GM12878 (cell line): Measurements from ENCODE around the gene COX19. TPM values are rescaled to one million over a fixed set of nuclear protein-coding genes. Genes with fewer than 3 reads are reported as not detected.

Experiments
- ATF2 ChIP-seq: IDR thresholded peaks from 2 replicates; pipeline ENCODE4 v1.6.1; 2012; ENCODE audit warnings: low read length, inconsistent platforms
- BCL11A ChIP-seq: IDR thresholded peaks from 2 replicates; pipeline ENCODE4 v1.6.1; 2011; ENCODE audit warnings: low read depth, low read length
- BCL3 ChIP-seq: IDR thresholded peaks from 2 replicates; pipeline ENCODE4 v1.6.1; 2011; ENCODE audit warnings: borderline replicate concordance, low read depth, mild to moderate bottlenecking, moderate library complexity, low read length; ENCODE audit not compliant: insufficient read depth, poor library complexity, severe bottlenecking
- BMI1 ChIP-seq: fragments of 450-650 bp; IDR thresholded peaks from 2 replicates; pipeline ENCODE4 v1.6.1; 2016; ENCODE audit warnings: mild to moderate bottlenecking, moderate library complexity, borderline replicate concordance
- CBX5 ChIP-seq: sonication (generic); IDR thresholded peaks from 2 replicates; pipeline ENCODE4 v1.6.1; 2016; ENCODE audit warnings: low read depth, moderate library complexity, mild to moderate bottlenecking, inconsistent platforms
- KLF5 ChIP-seq: fragments of 450-650 bp; IDR thresholded peaks from 2 replicates; pipeline ENCODE4 v1.6.1; 2014; ENCODE audit warnings: mild to moderate bottlenecking; ENCODE audit not compliant: partially characterized antibody
- MAX ChIP-seq: IDR thresholded peaks from 2 replicates; pipeline ENCODE4 v1.6.1; 2012; ENCODE audit warnings: low read depth, low read length, improper control_type of control experiment
- NR2C1 ChIP-seq: fragments of 450-650 bp; IDR thresholded peaks from 2 replicates; pipeline ENCODE4 v1.6.1; 2017; ENCODE audit warnings: antibody characterized with exemption, mild to moderate bottlenecking, moderate library complexity
- POLR2A ChIP-seq: IDR thresholded peaks from 2 replicates; pipeline ENCODE4 v1.6.1; 2011; ENCODE audit warnings: low read depth, mild to moderate bottlenecking, low read length
- POLR2AphosphoS5 ChIP-seq: IDR thresholded peaks from 2 replicates; pipeline ENCODE4 v1.6.1; 2011; ENCODE audit warnings: mild to moderate bottlenecking, low read length, inconsistent platforms
- RFX5 ChIP-seq: IDR thresholded peaks from 2 replicates; pipeline ENCODE4 v1.6.1; 2011; ENCODE audit warnings: low read depth, low read length, improper control_type of control experiment
- SKIL ChIP-seq: fragments of 450-650 bp; IDR thresholded peaks from 2 replicates; pipeline ENCODE4 v1.6.1; 2017; ENCODE audit warnings: mild to moderate bottlenecking, low read depth, inconsistent platforms; ENCODE audit not compliant: poor library complexity, severe bottlenecking
- SMARCA5 ChIP-seq: fragments of 450-650 bp; IDR thresholded peaks from 2 replicates; pipeline ENCODE4 v1.6.1; 2017; ENCODE audit warnings: mild to moderate bottlenecking
- SREBF1 ChIP-seq: IDR thresholded peaks from 2 replicates; pipeline ENCODE4 v1.6.1; 2012; ENCODE audit warnings: mild to moderate bottlenecking, low read length
- SRF ChIP-seq, 2 experiments: IDR thresholded peaks; 2 replicates each; pipeline ENCODE4 v1.6.1; 2011; ENCODE audit warnings: low read depth in 2 of 2, low read length in 2 of 2, mild to moderate bottlenecking in 1 of 2, moderate library complexity in 1 of 2
- STAT3 ChIP-seq: IDR thresholded peaks from 2 replicates; pipeline ENCODE4 v1.6.1; 2011; ENCODE audit warnings: low read depth, low read length, improper control_type of control experiment
- TCF12 ChIP-seq: IDR thresholded peaks from 2 replicates; pipeline ENCODE4 v1.6.1; 2011; ENCODE audit warnings: low read depth, mild to moderate bottlenecking, low read length
- TCF7 ChIP-seq: IDR thresholded peaks from 2 replicates; pipeline ENCODE4 v1.6.1; 2014; ENCODE audit warnings: antibody characterized with exemption, borderline replicate concordance
- ZBTB11 ChIP-seq: fragments of 450-650 bp; formaldehyde crosslinking; IDR thresholded peaks from 2 replicates; pipeline ENCODE4 v1.5.0; 2022; ENCODE audit warnings: mild to moderate bottlenecking, missing genetic modification characterization
- ZNF207 ChIP-seq: fragments of 450-650 bp; IDR thresholded peaks from 2 replicates; pipeline ENCODE4 v1.6.1; 2014; ENCODE audit warnings: antibody characterized with exemption, mild to moderate bottlenecking, borderline replicate concordance
- ZNF274 ChIP-seq: IDR thresholded peaks from one replicate; pipeline ENCODE4 v1.8.0; 2011; ENCODE audit not compliant: insufficient read length, insufficient read depth
- polyA plus RNA-seq, 11 experiments: library from polyadenylated mRNA; depleted of rRNA in 4 of 11; unstranded in 6 of 11; stranded (reverse) in 5 of 11; fragments of >200 nt; fragmentation: Nextera tagmentation in 4 of 11; fragmentation: Illumina TruSeq in 1 of 11; extraction: Ambion mirVana in 4 of 11; extraction: Trizol in 1 of 11; gene quantifications; 1 replicate in 1 of 11; 2 replicates in 10 of 11; pipeline versions ENCODE4 v1.2.1 to v1.2.3, GENCODE V29; 2011 to 2016; ENCODE audit warnings: inconsistent platforms in 2 of 11, missing spikeins in 2 of 11, low read depth in 1 of 11
- total RNA-seq, 4 experiments: library from RNA; depleted of rRNA in 3 of 4; stranded (reverse); fragments of >200 nt in 3 of 4; fragmentation: Illumina TruSeq in 1 of 4; extraction: Trizol in 1 of 4; gene quantifications; 2 replicates each; pipeline versions ENCODE4 v1.2.1 to v1.2.3, GENCODE V29; 2013 to 2021

Gene COX19
- total and polyA plus RNA-seq, 10 of the 15 experiments (the other 5 are each of a cell fraction or from before 2014, with no cell fraction given) = 3.7 to 17.9 (median 10.8) TPM

- TF ChIP-seq KLF5 (no peak), BCL11A (no peak), ZNF274 (no peak), POLR2AphosphoS5 (no peak), SKIL (no peak), ZBTB11 (CRISPR knock-in tag) (no peak), POLR2A (peak; percentile 71), ZNF207 (peak; percentile 67; the same call in 1 of the 2 replicates), SREBF1 (no peak), SRF (IDR thresholded peaks at IDR 0.05; ENCODE audit: low read depth in 2 of 2, low read length in 2 of 2) (no peak), RFX5 (no peak), ATF2 (no peak), TCF12 (peak; percentile 90), BCL3 (peak; percentile 64), NR2C1 (no peak), CBX5 (no peak), MAX (peak; percentile 67), STAT3 (no peak), BMI1 (no peak), SMARCA5 (peak; percentile 97), TCF7 (no peak)
Observed at GRCh38 chr7:992709-993607, 17.6 kb upstream of the COX19 start (continued).
